ENCODE data around the gene PCSK4.

- TF ChIP-seq JUN (IDR thresholded peaks at IDR 0.05) (no peak), RAD21 (conservative IDR thresholded peaks at IDR 0.05 in 1 of 2, IDR thresholded peaks at IDR 0.05 in 1 of 2) (no peak), NR3C1 (IDR thresholded peaks at IDR 0.05) (no peak), CTCF (IDR thresholded peaks at IDR 0.05) (no peak), POLR2A (IDR thresholded peaks at IDR 0.05; ENCODE audit: low read length) (no peak), SMC3 (IDR thresholded peaks at IDR 0.05) (no peak), ELK1 (IDR thresholded peaks at IDR 0.05; ENCODE audit: low read depth, low read length) (no peak)
These were observed 34.6 kb downstream of the PCSK4 start for GRCh38 chr19:1455336-1456120.

Data from A549 (cell line).